ENCODE measurements around the gene HMX3.

DNA sequence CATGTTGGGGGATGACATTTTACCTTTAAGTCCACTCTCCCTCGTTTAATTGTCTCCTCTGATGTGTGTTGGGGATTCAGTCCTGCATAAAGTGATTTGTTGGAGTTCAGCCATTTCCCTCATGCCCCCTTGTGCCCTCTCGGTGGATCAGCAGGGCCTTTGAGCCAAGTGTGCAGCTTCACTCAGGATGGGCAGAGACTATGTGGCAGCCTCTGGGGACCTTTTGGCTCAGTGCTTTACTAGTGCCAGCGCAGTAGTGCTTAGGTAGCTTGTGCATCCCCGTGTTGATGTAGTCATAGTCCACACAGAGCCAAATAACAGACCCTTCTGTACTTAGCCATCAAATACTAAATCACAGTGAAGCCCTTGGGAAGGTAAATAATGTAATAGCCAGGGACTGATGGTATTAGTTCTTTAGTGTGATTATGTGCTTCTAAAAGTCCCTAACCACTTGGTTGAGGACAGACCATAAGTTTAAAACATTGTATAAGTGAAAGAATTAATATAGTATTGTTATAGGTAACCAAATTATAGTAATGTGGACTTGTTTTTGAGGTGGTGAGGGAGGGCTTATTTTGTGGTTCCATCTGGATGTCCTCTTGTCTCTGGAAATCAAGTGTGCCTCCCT is 29.8 kb downstream of the HMX3 start:
- no peak for TF ChIP-seq CTCF (IDR thresholded peaks at IDR 0.05)
- TF ChIP-seq POLR2A (IDR thresholded peaks at IDR 0.05), result no peak

Measured in ovary (tissue), 3 donors.